HepG2 (cell line): ENCODE measurements around the gene GORASP2. TPM values are rescaled to one million over a fixed set of nuclear protein-coding genes. Genes with fewer than 3 reads are reported as not detected.

ENCODE experiments used
- AGO1 ChIP-seq: fragments of 200-400 bp; formaldehyde crosslinking; IDR thresholded peaks from 2 replicates; pipeline ENCODE4 v1.6.1; 2017; ENCODE audit warnings: mild to moderate bottlenecking, low read depth, low read length, moderate library complexity; ENCODE audit not compliant: poor library complexity, severe bottlenecking
- ATF6 ChIP-seq: sonication (generic); formaldehyde crosslinking; conservative IDR thresholded peaks from 2 replicates; pipeline ENCODE4 v1.4.0; 2020; ENCODE audit warnings: missing genetic modification reagents
- BHLHE40 ChIP-seq: IDR thresholded peaks from 2 replicates; pipeline ENCODE4 v1.6.1; 2011; ENCODE audit warnings: low read length, improper control_type of control experiment
- BRCA1 ChIP-seq: sonication (generic); formaldehyde crosslinking; IDR thresholded peaks from 2 replicates; pipeline ENCODE4 v1.4.0; 2020; ENCODE audit warnings: missing genetic modification reagents
- MAFK ChIP-seq, 2 experiments: IDR thresholded peaks in 1 of 2; conservative IDR thresholded peaks in 1 of 2; 2 replicates each; pipeline ENCODE4 v1.6.1; 2011; ENCODE audit warnings: improper control_type of control experiment in 2 of 2, low read length in 2 of 2
- NFKB2 ChIP-seq: sonication (generic); formaldehyde crosslinking; IDR thresholded peaks from 2 replicates; pipeline ENCODE4 v1.4.0; 2020; ENCODE audit warnings: missing genetic modification reagents, borderline replicate concordance
- POLR2AphosphoS5 ChIP-seq: IDR thresholded peaks from 2 replicates; pipeline ENCODE4 v1.6.1; 2012; ENCODE audit warnings: low read depth, low read length
- REST ChIP-seq, 2 experiments: IDR thresholded peaks; 2 replicates each; pipeline ENCODE4 v1.6.1; 2011 to 2012; ENCODE audit warnings: low read length in 2 of 2, borderline replicate concordance in 1 of 2, low read depth in 1 of 2, mild to moderate bottlenecking in 1 of 2, moderate library complexity in 1 of 2
- SALL1 ChIP-seq: sonication (generic); formaldehyde crosslinking; IDR thresholded peaks from 2 replicates; pipeline ENCODE4 v1.8.0; 2022; ENCODE audit warnings: mild to moderate bottlenecking, missing genetic modification reagents
- SIN3A ChIP-seq: IDR thresholded peaks from 2 replicates; pipeline ENCODE4 v1.6.1; 2011; ENCODE audit warnings: low read depth, mild to moderate bottlenecking, control low read depth, low read length, borderline replicate concordance
- SMAD1 ChIP-seq: sonication (generic); formaldehyde crosslinking; IDR thresholded peaks from 2 replicates; pipeline ENCODE4 v1.4.0; 2020; ENCODE audit warnings: missing genetic modification reagents, low read depth, mild to moderate bottlenecking, borderline replicate concordance
- SRSF9 ChIP-seq: fragments of 200-400 bp; formaldehyde crosslinking; IDR thresholded peaks from 2 replicates; pipeline ENCODE4 v1.6.1; 2018; ENCODE audit warnings: borderline replicate concordance, mild to moderate bottlenecking, low read depth, low read length; ENCODE audit not compliant: insufficient read depth, poor library complexity, severe bottlenecking
- YY1 ChIP-seq: IDR thresholded peaks from 2 replicates; pipeline ENCODE4 v1.6.1; 2011; ENCODE audit warnings: low read length, low read depth, moderate library complexity, mild to moderate bottlenecking; ENCODE audit not compliant: insufficient read depth, insufficient replicate concordance
- ZIK1 ChIP-seq: sonication (generic); formaldehyde crosslinking; IDR thresholded peaks from 2 replicates; pipeline ENCODE4 v1.5.0; 2020; ENCODE audit warnings: mild to moderate bottlenecking, low read depth, missing genetic modification reagents, borderline replicate concordance
- ZNF232 ChIP-seq: sonication (generic); formaldehyde crosslinking; IDR thresholded peaks from 2 replicates; pipeline ENCODE4 v1.4.0; 2020; ENCODE audit warnings: missing genetic modification reagents, borderline replicate concordance
- ZNF431 ChIP-seq: sonication (generic); formaldehyde crosslinking; IDR thresholded peaks from 2 replicates; pipeline ENCODE4 v1.9.0; 2022; ENCODE audit warnings: missing genetic modification reagents, low read depth, mild to moderate bottlenecking, borderline replicate concordance
- ZNF737 ChIP-seq: sonication (generic); formaldehyde crosslinking; IDR thresholded peaks from 2 replicates; pipeline ENCODE4 v1.5.0; 2020; ENCODE audit warnings: missing genetic modification reagents, mild to moderate bottlenecking, borderline replicate concordance
- ZNF746 ChIP-seq: sonication (generic); formaldehyde crosslinking; IDR thresholded peaks from 2 replicates; pipeline ENCODE4 v1.8.0; 2022; ENCODE audit warnings: mild to moderate bottlenecking, missing genetic modification reagents
- polyA plus RNA-seq, 8 experiments: library from polyadenylated mRNA; depleted of rRNA in 3 of 8; stranded (reverse) in 7 of 8; unstranded in 1 of 8; fragments of >200 nt; fragmentation: Illumina TruSeq in 4 of 8; extraction: Trizol in 4 of 8; gene quantifications; 2 replicates each; pipeline versions ENCODE4 v1.2.1 to v1.2.3, GENCODE V29; 2011 to 2016; ENCODE audit warnings: low read depth in 4 of 8, missing spikeins in 1 of 8, mixed read lengths in 1 of 8; ENCODE audit not compliant: insufficient read depth in 1 of 8
- total RNA-seq, 5 experiments: library from RNA; depleted of rRNA; stranded (reverse); fragments of >200 nt; fragmentation: Illumina TruSeq; extraction: Trizol; gene quantifications; 2 replicates each; pipeline ENCODE4 v1.2.3, GENCODE V29; 2016; ENCODE audit warnings: low read depth in 1 of 5
- TF ChIP-seq, protein P1 (sequence below): sonication (generic); formaldehyde crosslinking; IDR thresholded peaks from 2 replicates; pipeline ENCODE4 v1.5.0; 2020; ENCODE audit warnings: missing genetic modification reagents
- TF ChIP-seq, protein P2 (sequence below): sonication (generic); formaldehyde crosslinking; IDR thresholded peaks from 2 replicates; pipeline ENCODE4 v1.5.1; 2020; ENCODE audit warnings: missing genetic modification reagents, mild to moderate bottlenecking, borderline replicate concordance

GORASP2 gene
- total and polyA plus RNA-seq, 2 of the 13 experiments (the other 11 are each of a cell fraction or from before 2014, with no cell fraction given), result 103 to 239 TPM

DNA sequence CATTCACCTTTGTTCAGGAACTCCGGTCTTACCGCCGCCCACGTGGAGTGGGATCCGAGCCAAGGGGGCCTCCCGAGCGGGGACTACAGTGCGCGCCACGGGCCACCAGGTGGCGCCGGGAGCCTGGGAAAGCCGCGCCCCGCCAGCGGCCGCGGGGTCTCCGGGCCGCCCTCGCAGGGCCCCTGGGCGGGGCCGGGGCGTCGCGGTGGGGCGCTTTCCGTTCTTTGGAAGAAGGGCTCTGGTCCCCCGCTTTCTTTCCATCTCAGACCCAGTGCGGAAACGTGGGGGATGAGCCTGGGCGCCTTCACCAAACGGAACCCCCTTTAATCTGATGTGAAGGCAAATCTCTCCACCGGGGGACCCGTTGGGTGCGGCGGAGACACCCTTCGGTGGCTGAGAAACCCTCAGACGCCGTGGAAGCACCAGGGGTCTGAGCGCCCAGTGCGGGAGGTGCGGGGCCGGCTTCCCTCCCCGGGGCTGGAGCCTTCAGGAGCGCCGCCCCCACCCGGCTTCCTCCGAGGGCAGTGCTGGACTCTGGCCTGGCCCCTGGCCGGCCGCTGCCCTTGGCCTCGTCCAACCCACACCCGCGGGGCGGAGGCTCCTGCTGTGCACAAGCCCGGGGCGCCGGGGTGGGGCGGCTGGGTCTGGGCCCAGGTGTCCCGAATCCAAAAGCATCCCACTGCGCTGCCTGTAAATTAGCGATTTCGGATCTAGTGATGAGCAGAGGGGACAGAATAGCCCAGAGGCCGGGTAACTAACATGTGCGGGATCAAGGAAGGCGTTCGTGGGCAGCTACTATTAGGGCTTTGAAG lies 44.6 kb downstream of the GORASP2 start (continued):
- TF ChIP-seq ZNF746 (CRISPR knock-in tag), result no peak
- peak; percentile 70; the same call in 1 of the 2 replicates for TF ChIP-seq SALL1 (CRISPR knock-in tag)
- TF ChIP-seq MAFK (conservative IDR thresholded peaks at IDR 0.05 in 1 of 2, IDR thresholded peaks at IDR 0.05 in 1 of 2; ENCODE audit: low read length in 2 of 2), result no peak
- TF ChIP-seq, protein P1, sequence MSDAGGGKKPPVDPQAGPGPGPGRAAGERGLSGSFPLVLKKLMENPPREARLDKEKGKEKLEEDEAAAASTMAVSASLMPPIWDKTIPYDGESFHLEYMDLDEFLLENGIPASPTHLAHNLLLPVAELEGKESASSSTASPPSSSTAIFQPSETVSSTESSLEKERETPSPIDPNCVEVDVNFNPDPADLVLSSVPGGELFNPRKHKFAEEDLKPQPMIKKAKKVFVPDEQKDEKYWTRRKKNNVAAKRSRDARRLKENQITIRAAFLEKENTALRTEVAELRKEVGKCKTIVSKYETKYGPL (CRISPR knock-in tag), result peak; percentile 49; the same call in 1 of the 2 replicates
- TF ChIP-seq AGO1, result peak; percentile 44
- TF ChIP-seq BHLHE40, result no peak; the same call in 1 of the 2 replicates
- TF ChIP-seq SMAD1 (CRISPR knock-in tag), result 0 out of 2 replicates have a peak, but pooled peaks have one; percentile 25
- TF ChIP-seq ZNF431 (CRISPR knock-in tag), result peak; percentile 67
- TF ChIP-seq NFKB2, result peak; percentile 72
- peak; percentile 34; the same call in 1 of the 2 replicates for TF ChIP-seq ZIK1 (CRISPR knock-in tag)
- TF ChIP-seq ATF6 (CRISPR knock-in tag), result 0 out of 2 replicates have a peak, but pooled peaks have one; percentile 34
- TF ChIP-seq ZNF232 (CRISPR knock-in tag), result peak; percentile 72
- TF ChIP-seq, protein P2, sequence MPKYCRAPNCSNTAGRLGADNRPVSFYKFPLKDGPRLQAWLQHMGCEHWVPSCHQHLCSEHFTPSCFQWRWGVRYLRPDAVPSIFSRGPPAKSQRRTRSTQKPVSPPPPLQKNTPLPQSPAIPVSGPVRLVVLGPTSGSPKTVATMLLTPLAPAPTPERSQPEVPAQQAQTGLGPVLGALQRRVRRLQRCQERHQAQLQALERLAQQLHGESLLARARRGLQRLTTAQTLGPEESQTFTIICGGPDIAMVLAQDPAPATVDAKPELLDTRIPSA (CRISPR knock-in tag), result peak; percentile 91; the same call in 1 of the 2 replicates
- peak; percentile 54; the same call in 1 of the 2 replicates for TF ChIP-seq BRCA1 (CRISPR knock-in tag)
- peak; percentile 75; the same call in 1 of the 2 replicates for TF ChIP-seq SIN3A
- TF ChIP-seq POLR2AphosphoS5, result peak; percentile 27; the same call in 1 of the 2 replicates
- TF ChIP-seq REST (IDR thresholded peaks at IDR 0.05; ENCODE audit: borderline replicate concordance in 1 of 2, low read depth in 1 of 2, low read length in 2 of 2), result no peak; a peak in 1 of 4 replicates
- peak; percentile 92 for TF ChIP-seq YY1
- TF ChIP-seq ZNF737 (CRISPR knock-in tag), result no peak
- TF ChIP-seq SRSF9, result no peak
